Erythroblast (primary cell): ENCODE data around the gene ZFPM1.

ENCODE experiments used
- GATA1 ChIP-seq: IDR thresholded peaks from 2 replicates; pipeline ENCODE4 v1.6.1; 2011; ENCODE audit warnings: low read depth, mild to moderate bottlenecking, control low read depth, low read length, moderate library complexity
- POLR2A ChIP-seq: IDR thresholded peaks from 2 replicates; pipeline ENCODE4 v1.6.1; 2011; ENCODE audit warnings: mild to moderate bottlenecking, low read length

- TF ChIP-seq POLR2A = no peak
- no peak for TF ChIP-seq GATA1
Observed at GRCh38 chr16:88403794-88404581, 49.1 kb upstream of the ZFPM1 start.
